ENCODE results near the gene FYN.

DNA sequence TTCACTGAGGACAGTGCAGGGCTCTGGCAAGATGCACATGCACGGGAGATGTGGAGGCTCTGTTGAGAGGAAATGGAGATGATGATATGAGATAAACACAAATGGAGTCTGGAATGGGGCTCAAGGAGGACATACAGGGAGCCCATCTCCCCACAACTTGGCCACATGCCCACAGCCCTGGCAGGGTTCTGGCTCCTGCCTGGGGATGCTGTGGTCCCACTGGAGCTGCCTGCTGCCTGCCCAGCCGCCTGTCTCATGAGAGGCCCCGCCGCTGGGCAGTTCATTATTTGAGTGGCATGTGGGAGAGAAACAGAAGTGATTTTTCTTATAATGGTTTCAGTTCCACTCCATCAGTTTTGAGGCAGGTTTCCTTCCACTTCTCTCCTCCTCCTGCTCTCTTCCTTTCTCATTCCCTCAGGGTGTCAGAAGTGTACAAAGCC, 134.0 kb downstream of the FYN start:
- TF ChIP-seq CTCF (IDR thresholded peaks at IDR 0.05), result no peak
- TF ChIP-seq POLR2A (IDR thresholded peaks at IDR 0.05), result no peak
